Amniotic epithelial cell (primary cell): ENCODE measurements around the gene ZBTB16.
A peak's percentile ranks its signal among the peaks of the same experiment; 100 is the strongest.

Source experiments
- DNase-seq: peaks from one replicate; pipeline ENCODE4 v3.0.0-alpha.2; 2010; ENCODE audit warnings: low read depth

Gene ZBTB16

GRCh38 chr11:114084414-114084813, 24.9 kb downstream of the ZBTB16 start:
- DNase-seq, result no peak

- DNase-seq, result no peak
Measured at GRCh38 chr11:114085965-114086793, 26.7 kb downstream of the ZBTB16 start.

- no peak for DNase-seq
Measured at GRCh38 chr11:114087025-114087424, 27.5 kb downstream of the ZBTB16 start.

- DNase-seq, result no peak
Measured at GRCh38 chr11:114088216-114088615, 28.7 kb downstream of the ZBTB16 start.

- no peak for DNase-seq
Measured at GRCh38 chr11:114088836-114089235, 29.3 kb downstream of the ZBTB16 start.

- DNase-seq, result no peak
Measured at GRCh38 chr11:114089748-114090147, 30.2 kb downstream of the ZBTB16 start.

GRCh38 chr11:114090225-114090910, 30.9 kb downstream of the ZBTB16 start:
- DNase-seq, result no peak

GRCh38 chr11:114090976-114091375, 31.5 kb downstream of the ZBTB16 start:
- no peak for DNase-seq

GRCh38 chr11:114091516-114092397, 32.2 kb downstream of the ZBTB16 start:
- DNase-seq, result no peak

GRCh38 chr11:114092478-114092877, 33.0 kb downstream of the ZBTB16 start:
- no peak for DNase-seq

GRCh38 chr11:114092953-114093352, 33.4 kb downstream of the ZBTB16 start:
- DNase-seq, result no peak

- DNase-seq, result no peak
Measured at GRCh38 chr11:114094516-114094915, 35.0 kb downstream of the ZBTB16 start.

- no peak for DNase-seq
Measured at GRCh38 chr11:114095899-114096298, 36.4 kb downstream of the ZBTB16 start.

GRCh38 chr11:114097832-114098231, 38.3 kb downstream of the ZBTB16 start:
- DNase-seq, result no peak

- peak; percentile 78 for DNase-seq
Measured at GRCh38 chr11:114098927-114099326, 39.4 kb downstream of the ZBTB16 start.

- DNase-seq, result peak; percentile 96
Measured at GRCh38 chr11:114099392-114100178, 40.1 kb downstream of the ZBTB16 start.

GRCh38 chr11:114102993-114103896, 43.7 kb downstream of the ZBTB16 start:
- DNase-seq, result peak; percentile 41

GRCh38 chr11:114105611-114106010, 46.1 kb downstream of the ZBTB16 start:
- DNase-seq, result no peak

GRCh38 chr11:114106047-114106446, 46.5 kb downstream of the ZBTB16 start:
- DNase-seq, result no peak

GRCh38 chr11:114106986-114107385, 47.5 kb downstream of the ZBTB16 start:
- DNase-seq, result no peak
